PC-3 (cell line): ENCODE data around the gene RBAK. TPM values are rescaled to one million over a fixed set of nuclear protein-coding genes. Genes with fewer than 3 reads are reported as not detected.

Source experiments
- ATAC-seq: fragments of 200-7000 bp; cut with Tn5 transposase; 2 replicates; pipeline ENCODE4 v1.9.1; 2020; ENCODE audit warnings: mild to moderate bottlenecking, moderate library complexity
- BruUV-seq: library from RNA; stranded (reverse); fragments of 400-500 nt; replicated peaks from 2 replicates; lab custom pipeline; 2021; lab: Mats Ljungman, UMichigan
- CTCF ChIA-PET: fragments of 300-600 bp; sonication (Branson Sonifier 250); formaldehyde crosslinking; loops from one replicate; lab custom pipeline; 2022; ENCODE audit warnings: antibody characterized with exemption; lab: Charles Lee
- POLR2A ChIA-PET: fragments of 300-600 bp; sonication (Branson Sonifier 250); formaldehyde crosslinking; loops from one replicate; lab custom pipeline; 2022; ENCODE audit warnings: antibody characterized with exemption; ENCODE audit not compliant: unreplicated experiment; lab: Charles Lee
- DNase-seq: peaks from one replicate; pipeline ENCODE4 v3.0.0-alpha.2; 2015
- H2AFZ ChIP-seq: fragments of 300-600 bp; sonication (generic); 2 replicates; pipeline ENCODE4 v1.6.0; 2016; ENCODE audit warnings: antibody characterized with exemption, low read length
- H3F3A ChIP-seq: fragments of 300-600 bp; sonication (generic); one replicate; pipeline ENCODE4 v1.6.0; 2017; ENCODE audit warnings: antibody characterized with exemption, low read length, control low read depth, mild to moderate bottlenecking; ENCODE audit not compliant: unreplicated experiment
- H3K27ac ChIP-seq: fragments of 300-600 bp; sonication (generic); 2 replicates; pipeline ENCODE4 v1.5.1; 2016; ENCODE audit warnings: mild to moderate bottlenecking, low read length
- H3K27me3 ChIP-seq: fragments of 300-600 bp; sonication (generic); 2 replicates; pipeline ENCODE4 v1.6.1; 2016; ENCODE audit warnings: low read length, mixed read lengths
- H3K36me3 ChIP-seq: fragments of 300-600 bp; sonication (generic); 2 replicates; pipeline ENCODE4 v1.6.1; 2016; ENCODE audit warnings: low read depth, mixed run types, low read length, mixed read lengths
- H3K4me1 ChIP-seq: fragments of 300-600 bp; sonication (generic); 2 replicates; pipeline ENCODE4 v1.5.1; 2016; ENCODE audit warnings: low read length; ENCODE audit not compliant: insufficient read depth
- H3K4me2 ChIP-seq: fragments of 300-600 bp; sonication (generic); 2 replicates; pipeline ENCODE4 v1.6.0; 2016; ENCODE audit warnings: low read length
- H3K4me3 ChIP-seq: fragments of 300-600 bp; sonication (generic); 2 replicates; pipeline ENCODE4 v1.5.1; 2016; ENCODE audit warnings: mild to moderate bottlenecking, low read length, mixed read lengths
- H3K79me2 ChIP-seq: fragments of 300-600 bp; sonication (generic); 2 replicates; pipeline ENCODE4 v1.6.1; 2017; ENCODE audit warnings: low read length, mixed read lengths
- H3K9ac ChIP-seq: fragments of 300-600 bp; sonication (generic); 2 replicates; pipeline ENCODE4 v1.6.0; 2016; ENCODE audit warnings: mild to moderate bottlenecking, low read length
- H3K9me2 ChIP-seq: fragments of 300-600 bp; sonication (generic); replicated peaks from 2 replicates; pipeline ENCODE4 v1.6.1; 2016; ENCODE audit warnings: mixed run types, low read length, mixed read lengths
- H3K9me3 ChIP-seq: fragments of 300-600 bp; sonication (generic); 2 replicates; pipeline ENCODE4 v1.6.1; 2016; ENCODE audit warnings: low read length, mixed read lengths
- H4K20me1 ChIP-seq: fragments of 300-600 bp; sonication (generic); 2 replicates; pipeline ENCODE4 v1.6.1; 2016; ENCODE audit warnings: low read length, mixed read lengths
- EZH2 ChIP-seq: fragments of 300-600 bp; sonication (generic); IDR thresholded peaks from one replicate; pipeline ENCODE4 v1.6.1; 2017; ENCODE audit warnings: antibody characterized with exemption, mild to moderate bottlenecking, low read length; ENCODE audit not compliant: unreplicated experiment
- EZH2phosphoT487 ChIP-seq: fragments of 300-600 bp; sonication (generic); IDR thresholded peaks from 2 replicates; pipeline ENCODE4 v1.6.1; 2018; ENCODE audit warnings: mild to moderate bottlenecking, antibody characterized with exemption, low read length, borderline replicate concordance
- intact Hi-C: fragments of 100-400 bp; cut with micrococcal nuclease; formaldehyde crosslinking; loops from 2 replicates; pipeline ENCODE4 v1.9.0; 2023
- total RNA-seq: library from RNA; depleted of rRNA; stranded (reverse); fragments of >200 nt; gene quantifications from 2 replicates; pipeline ENCODE4 v1.2.3, GENCODE V29; 2014
- TF ChIP-seq, protein P1 (sequence below): fragments of 300-600 bp; sonication (generic); conservative IDR thresholded peaks from 2 replicates; pipeline ENCODE4 v1.5.1; 2017; ENCODE audit warnings: antibody characterized with exemption, low read depth, mild to moderate bottlenecking, low read length

The RBAK gene
- total RNA-seq, 1 experiment from 2014 or later = 7.0 TPM

DNA sequence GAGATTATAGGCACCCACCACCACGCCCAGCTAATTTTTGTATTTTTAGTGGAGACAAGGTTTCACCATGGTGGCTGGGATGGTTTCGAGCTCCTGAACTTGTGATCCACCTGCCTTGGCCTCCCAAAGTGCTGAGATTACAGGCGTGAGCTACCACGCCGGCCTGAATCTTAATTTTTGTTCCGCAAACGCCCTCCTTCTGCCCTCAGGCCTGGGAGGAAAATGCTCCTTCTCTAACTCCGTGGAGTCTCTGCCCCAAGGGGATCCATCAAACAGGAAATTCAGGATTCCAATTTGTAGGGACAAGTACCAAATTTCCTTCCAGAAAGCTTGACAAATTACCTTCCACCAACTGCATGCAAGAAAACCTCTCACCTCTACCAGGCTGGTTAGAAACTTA, 43.2 kb downstream of the RBAK start:
- Histone ChIP-seq H3F3A (no peaks in the 10 kb centered on the region), H3K36me3 (no peaks in the 10 kb centered on the region), H3K4me3 (no peak overlapping the region), H3K27me3 (no peaks in the 10 kb centered on the region), H4K20me1 (no peaks in the 10 kb centered on the region), H3K4me2 (peak overlapping the region; percentile 56), H3K9ac (no peak overlapping the region), H3K27ac (no peak overlapping the region), H3K9me3 (0 out of 2 replicates have a peak, but pooled peaks cover 2% of the 10 kb centered on the region), H3K79me2 (no peaks in the 10 kb centered on the region), H3K4me1 (peaks cover 5% of the 10 kb centered on the region; the same call in 1 of the 2 replicates), H3K9me2 (no peaks in the 10 kb centered on the region), H2AFZ (peak overlapping the region; percentile 52)
- DNase-seq = peak; percentile 65
- TF ChIP-seq, protein P1, sequence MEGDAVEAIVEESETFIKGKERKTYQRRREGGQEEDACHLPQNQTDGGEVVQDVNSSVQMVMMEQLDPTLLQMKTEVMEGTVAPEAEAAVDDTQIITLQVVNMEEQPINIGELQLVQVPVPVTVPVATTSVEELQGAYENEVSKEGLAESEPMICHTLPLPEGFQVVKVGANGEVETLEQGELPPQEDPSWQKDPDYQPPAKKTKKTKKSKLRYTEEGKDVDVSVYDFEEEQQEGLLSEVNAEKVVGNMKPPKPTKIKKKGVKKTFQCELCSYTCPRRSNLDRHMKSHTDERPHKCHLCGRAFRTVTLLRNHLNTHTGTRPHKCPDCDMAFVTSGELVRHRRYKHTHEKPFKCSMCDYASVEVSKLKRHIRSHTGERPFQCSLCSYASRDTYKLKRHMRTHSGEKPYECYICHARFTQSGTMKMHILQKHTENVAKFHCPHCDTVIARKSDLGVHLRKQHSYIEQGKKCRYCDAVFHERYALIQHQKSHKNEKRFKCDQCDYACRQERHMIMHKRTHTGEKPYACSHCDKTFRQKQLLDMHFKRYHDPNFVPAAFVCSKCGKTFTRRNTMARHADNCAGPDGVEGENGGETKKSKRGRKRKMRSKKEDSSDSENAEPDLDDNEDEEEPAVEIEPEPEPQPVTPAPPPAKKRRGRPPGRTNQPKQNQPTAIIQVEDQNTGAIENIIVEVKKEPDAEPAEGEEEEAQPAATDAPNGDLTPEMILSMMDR = 0 out of 2 replicates have a peak, but pooled peaks have one; percentile 9
- TF ChIP-seq EZH2phosphoT487 = no peak
- POLR2A ChIA-PET = no interaction called here
- intact Hi-C loops = no loop called here
- no TSS peak for BruUV-seq
- ATAC-seq = peak; percentile 16; the same call in 1 of the 2 replicates
- CTCF ChIA-PET = interaction anchor here (0.6 to 1.0 kb wide), 7 partner anchors 115 to 858 kb away, joined by 3 to 20 read pairs (median 6); partner anchors contain the start of gene RADIL

- CTCF ChIA-PET = no interaction called here
These were observed 48.3 kb downstream of the RBAK start for GRCh38 chr7:5093948-5094347.

DNA sequence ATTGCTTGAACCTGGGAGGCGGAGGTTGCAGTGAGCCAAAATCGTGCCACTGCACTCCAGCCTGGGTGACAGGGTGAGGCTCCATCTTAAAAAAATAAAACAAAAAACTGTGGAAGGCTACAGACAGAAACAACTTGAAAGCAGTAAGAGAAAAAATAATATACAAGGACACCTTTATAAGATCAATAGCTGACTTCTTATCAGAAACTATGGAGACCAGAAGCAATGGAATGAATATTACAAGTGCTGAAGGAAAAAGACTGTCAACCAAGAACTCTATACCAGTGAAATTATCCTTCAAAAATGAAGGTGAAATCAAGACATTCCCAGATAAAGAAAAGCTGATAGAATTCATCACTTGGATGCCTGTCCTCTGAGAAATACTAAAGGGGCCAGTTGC, 49.0 kb downstream of the RBAK start:
- Histone ChIP-seq H3K79me2 (no peaks in the 10 kb centered on the region), H3K9me3 (peaks cover 11% of the 10 kb centered on the region), H3K4me1 (no peaks in the 10 kb centered on the region), H3K4me3 (no peak overlapping the region), H3K27me3 (no peaks in the 10 kb centered on the region), H4K20me1 (no peaks in the 10 kb centered on the region), H3K36me3 (no peaks in the 10 kb centered on the region), H3K9ac (no peak overlapping the region), H3F3A (no peaks in the 10 kb centered on the region), H3K27ac (no peak overlapping the region), H2AFZ (no peak overlapping the region), H3K4me2 (no peak overlapping the region), H3K9me2 (no peaks in the 10 kb centered on the region)
- DNase-seq (no peak), ATAC-seq (no peak)
- ChIA-PET CTCF (no interaction called here), POLR2A (no interaction called here)
- BruUV-seq = no TSS peak
- no peak for TF ChIP-seq EZH2phosphoT487
- TF ChIP-seq EZH2 = no peak
- TF ChIP-seq, protein P1 = no peak
- intact Hi-C loops = no loop called here

More at GRCh38 chr7:5093948-5094347, 48.3 kb downstream of the RBAK start:
- H3K9me2 ChIP-seq = no peaks in the 10 kb centered on the region
- DNase-seq (no peak), ATAC-seq (no peak)
- no peak for TF ChIP-seq EZH2
- TF ChIP-seq, protein P1 = no peak
- TF ChIP-seq EZH2phosphoT487 = no peak
- no peaks in the 10 kb centered on the region for H3K27me3 ChIP-seq
- H3K4me3 ChIP-seq = no peak overlapping the region
- H3F3A ChIP-seq = no peaks in the 10 kb centered on the region
- H4K20me1 ChIP-seq = no peaks in the 10 kb centered on the region
- intact Hi-C loops = no loop called here
- no peak overlapping the region for H3K9ac ChIP-seq
- no peak overlapping the region for H3K4me2 ChIP-seq
- no peaks in the 10 kb centered on the region for H3K36me3 ChIP-seq
- H3K79me2 ChIP-seq = no peaks in the 10 kb centered on the region
- H3K4me1 ChIP-seq = peaks cover 2% of the 10 kb centered on the region; the same call in 1 of the 2 replicates
- peaks cover 11% of the 10 kb centered on the region for H3K9me3 ChIP-seq
- POLR2A ChIA-PET = no interaction called here
- H2AFZ ChIP-seq = no peak overlapping the region
- no peak overlapping the region for H3K27ac ChIP-seq
- BruUV-seq = no TSS peak
